ENCODE results near the gene GABRB1. TPM values are rescaled to one million over a fixed set of nuclear protein-coding genes. Genes with fewer than 3 reads are reported as not detected.

Gene GABRB1
- total RNA-seq, 1 experiment from 2014 or later, result not detected

GRCh38 chr4:47053485-47053884 lies 22.1 kb downstream of the GABRB1 start:
- ChIA-PET CTCF (no interaction called here), RAD21 (ENCODE audit: low non-redundant PET in 1 of 2, low total read pairs in 2 of 2, uncharacterized antibody in 2 of 2, unreplicated experiment in 2 of 2) (no interaction called here), POLR2A (no interaction called here)
- Histone ChIP-seq H3K9me3 (ENCODE audit: control insufficient read depth in 1 of 2, insufficient read depth in 1 of 2, low read depth in 1 of 2, low read length in 2 of 2) (no peaks in the 10 kb centered on the region), H3K4me1 (ENCODE audit: control insufficient read depth in 1 of 2, insufficient read depth in 2 of 2, low read length in 2 of 2) (no peaks in the 10 kb centered on the region), H3K4me2 (ENCODE audit: low read length) (no peak overlapping the region), H3K27ac (ENCODE audit: low read depth, low read length) (no peak overlapping the region), H3K9me2 (ENCODE audit: insufficient read depth) (no peaks in the 10 kb centered on the region), H3K27me3 (ENCODE audit: insufficient read depth, low read length) (no peaks in the 10 kb centered on the region), H3K4me3 (replicated peaks in 1 of 2; ENCODE audit: low read depth in 1 of 2, low read length in 2 of 2) (no peak overlapping the region), H3K79me2 (ENCODE audit: insufficient read depth, low read length) (no peaks in the 10 kb centered on the region), H3K9ac (ENCODE audit: low read length) (no peak overlapping the region), H4K20me1 (ENCODE audit: insufficient read depth) (no peaks in the 10 kb centered on the region), H3K36me3 (ENCODE audit: control insufficient read depth in 1 of 2, insufficient read depth in 2 of 2, low read length in 2 of 2) (no peaks in the 10 kb centered on the region), H2AFZ (ENCODE audit: low read depth, low read length, poor library complexity, severe bottlenecking) (no peak overlapping the region)
- intact Hi-C loops (cut with micrococcal nuclease), result no loop called here
- ATAC-seq (no peak), DNase-seq (ENCODE audit: low read depth, low spot score) (no peak)
- no TSS peak for BruUV-seq (replicated peaks)
- TF ChIP-seq CTCF (IDR thresholded peaks at IDR 0.05 in 2 of 3, conservative IDR thresholded peaks at IDR 0.05 in 1 of 3; ENCODE audit: borderline replicate concordance in 1 of 3, insufficient read depth in 1 of 3, low read depth in 2 of 3, low read length in 2 of 3), result no peak
- TF ChIP-seq MAX (IDR thresholded peaks at IDR 0.05), result no peak
- TF ChIP-seq SRF (IDR thresholded peaks at IDR 0.05; ENCODE audit: low read depth), result no peak
- no peak for TF ChIP-seq JUND (IDR thresholded peaks at IDR 0.05)
- TF ChIP-seq ZFX (IDR thresholded peaks at IDR 0.05), result no peak
- no peak for TF ChIP-seq ELF1 (IDR thresholded peaks at IDR 0.05; ENCODE audit: borderline replicate concordance, low read depth)
- TF ChIP-seq RAD21 (IDR thresholded peaks at IDR 0.05; ENCODE audit: low read depth), result no peak
- no peak for TF ChIP-seq YY1 (IDR thresholded peaks at IDR 0.05; ENCODE audit: extremely low read depth, insufficient replicate concordance, low read depth, low read length)
- no peak for TF ChIP-seq ATF3 (IDR thresholded peaks at IDR 0.05)
- no peak for TF ChIP-seq POLR2A (IDR thresholded peaks at IDR 0.05; ENCODE audit: borderline replicate concordance, extremely low read depth, insufficient read depth, insufficient read length)
- no peak for TF ChIP-seq SP1 (IDR thresholded peaks at IDR 0.05; ENCODE audit: low read depth)
- TF ChIP-seq POLR2AphosphoS5 (IDR thresholded peaks at IDR 0.05; ENCODE audit: low read depth, low read length), result no peak
- no peak for TF ChIP-seq SIN3A (IDR thresholded peaks at IDR 0.05; ENCODE audit: low read depth)
- TF ChIP-seq EZH2phosphoT487 (IDR thresholded peaks at IDR 0.05; ENCODE audit: borderline replicate concordance), result no peak

Measured in HCT116 (cell line).